GM04503 (cell line): ENCODE measurements around the gene DNAJC10.
"Not testable (repeated sequence)": the region's sequence is repeated elsewhere in the genome, so short reads cannot be mapped to it uniquely, and the experiment has no call there.

Experiments
- DNase-seq: peaks from one replicate; pipeline ENCODE4 v3.0.0-alpha.2; 2012; ENCODE audit warnings: low read depth

Gene DNAJC10

GRCh38 chr2:182728014-182728413 lies 12.0 kb downstream of the DNAJC10 start:
- no peak for DNase-seq

- no peak for DNase-seq
Observed at GRCh38 chr2:182729710-182730339, 13.8 kb downstream of the DNAJC10 start.

GRCh38 chr2:182730486-182730885 lies 14.4 kb downstream of the DNAJC10 start:
- DNase-seq, result no peak

GRCh38 chr2:182732736-182733135 lies 16.7 kb downstream of the DNAJC10 start:
- no peak for DNase-seq

- DNase-seq, result no peak
Observed at GRCh38 chr2:182733572-182733971, 17.5 kb downstream of the DNAJC10 start.

GRCh38 chr2:182736856-182737255 lies 20.8 kb downstream of the DNAJC10 start:
- DNase-seq, result not testable (repeated sequence)

GRCh38 chr2:182740701-182741100 lies 24.6 kb downstream of the DNAJC10 start:
- no peak for DNase-seq

- DNase-seq, result no peak
Observed at GRCh38 chr2:182741620-182742019, 25.6 kb downstream of the DNAJC10 start.

GRCh38 chr2:182744490-182744889 lies 28.4 kb downstream of the DNAJC10 start:
- DNase-seq, result no peak

- DNase-seq, result no peak
Observed at GRCh38 chr2:182745061-182745460, 29.0 kb downstream of the DNAJC10 start.

GRCh38 chr2:182745894-182746293 lies 29.8 kb downstream of the DNAJC10 start:
- not testable (repeated sequence) for DNase-seq

- no peak for DNase-seq
Observed at GRCh38 chr2:182754231-182754630, 38.2 kb downstream of the DNAJC10 start.

GRCh38 chr2:182758379-182758778 lies 42.3 kb downstream of the DNAJC10 start:
- DNase-seq, result no peak

GRCh38 chr2:182761903-182762302 lies 45.8 kb downstream of the DNAJC10 start:
- DNase-seq, result no peak

- DNase-seq, result no peak
Observed at GRCh38 chr2:182763311-182763912, 47.4 kb downstream of the DNAJC10 start.

GRCh38 chr2:182766626-182767025 lies 50.6 kb downstream of the DNAJC10 start:
- DNase-seq, result no peak

- no peak for DNase-seq
Observed at GRCh38 chr2:182767578-182767977, 51.5 kb downstream of the DNAJC10 start.

GRCh38 chr2:182768950-182769349 lies 52.9 kb downstream of the DNAJC10 start:
- DNase-seq, result not testable (repeated sequence)

GRCh38 chr2:182779323-182779722 lies 63.3 kb downstream of the DNAJC10 start:
- no peak for DNase-seq

GRCh38 chr2:182781099-182781498 lies 65.0 kb downstream of the DNAJC10 start:
- not testable (repeated sequence) for DNase-seq

GRCh38 chr2:182782686-182783085 lies 66.6 kb downstream of the DNAJC10 start:
- DNase-seq, result not testable (repeated sequence)

GRCh38 chr2:182784058-182784706 lies 68.1 kb downstream of the DNAJC10 start:
- DNase-seq, result no peak

- DNase-seq, result peak; percentile 11
Observed at GRCh38 chr2:182784777-182785176, 68.7 kb downstream of the DNAJC10 start.
